NCI-H1417 treated with DMSO at 0.1 percent for 48 hours (cell line): Measurements from ENCODE around the gene TDRKH.
"Not testable (repeated sequence)": the region's sequence is repeated elsewhere in the genome, so short reads cannot be mapped to it uniquely, and the experiment has no call there.

Source experiments
- DNase-seq: peaks from one replicate; lab custom pipeline; 2025; lab: John Stamatoyannopoulos, UW

Gene TDRKH

DNA sequence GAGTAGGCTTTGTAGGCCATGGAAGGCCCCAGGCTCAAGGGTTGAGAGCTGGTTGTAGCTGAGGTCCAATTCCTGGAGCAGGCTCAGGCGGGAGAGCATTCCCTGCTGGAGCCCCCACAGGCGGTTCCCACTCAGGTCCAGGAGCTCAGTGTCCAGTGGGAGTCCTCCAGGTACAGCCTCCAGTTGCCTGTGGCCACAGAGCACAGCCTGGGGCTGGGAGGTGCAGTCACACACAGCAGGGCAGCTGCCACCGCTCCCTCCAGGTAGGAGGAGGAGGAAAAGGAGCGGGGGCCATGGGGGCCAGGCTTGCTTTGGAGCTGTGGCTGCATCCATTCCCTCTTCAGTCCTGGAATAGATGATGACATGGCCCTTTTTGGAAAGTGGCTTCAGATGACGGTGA, 12.1 kb upstream of the TDRKH start:
- DNase-seq = no peak

- no peak for DNase-seq
Measured at GRCh38 chr1:151801846-151802245, 11.5 kb upstream of the TDRKH start.

- no peak for DNase-seq
Measured at GRCh38 chr1:151801310-151801820, 11.1 kb upstream of the TDRKH start.

- DNase-seq = no peak
Measured at GRCh38 chr1:151800830-151801229, 10.5 kb upstream of the TDRKH start.

GRCh38 chr1:151799179-151800022, 9.1 kb upstream of the TDRKH start:
- DNase-seq = no peak

GRCh38 chr1:151798571-151798970, 8.3 kb upstream of the TDRKH start:
- no peak for DNase-seq

GRCh38 chr1:151790940-151791651, 796 bp upstream of the TDRKH start:
- no peak for DNase-seq

- DNase-seq = no peak
Measured at GRCh38 chr1:151787689-151788088, 2.6 kb downstream of the TDRKH start.

DNA sequence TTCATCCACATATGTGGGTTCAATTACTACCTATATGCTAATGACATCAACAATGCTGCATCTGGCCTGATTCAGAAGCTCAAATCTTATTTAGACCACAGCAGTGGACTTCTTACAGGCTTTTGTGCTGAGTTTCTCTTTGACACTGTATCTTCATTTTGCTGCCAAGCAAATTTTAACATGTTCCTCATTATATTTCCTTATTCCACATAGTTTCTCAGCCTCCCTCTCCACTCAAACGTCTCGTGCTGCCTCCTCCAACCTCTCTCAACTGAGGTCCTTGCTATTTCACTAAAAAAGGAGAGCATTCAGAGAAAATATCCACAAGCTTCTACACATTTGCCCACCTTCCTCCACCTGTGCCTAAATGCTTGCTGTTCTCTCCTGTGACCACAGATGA, 6.5 kb downstream of the TDRKH start:
- no peak for DNase-seq

GRCh38 chr1:151782741-151783140, 7.6 kb downstream of the TDRKH start:
- DNase-seq = no peak

GRCh38 chr1:151782026-151782425, 8.3 kb downstream of the TDRKH start:
- not testable (repeated sequence) for DNase-seq

DNA sequence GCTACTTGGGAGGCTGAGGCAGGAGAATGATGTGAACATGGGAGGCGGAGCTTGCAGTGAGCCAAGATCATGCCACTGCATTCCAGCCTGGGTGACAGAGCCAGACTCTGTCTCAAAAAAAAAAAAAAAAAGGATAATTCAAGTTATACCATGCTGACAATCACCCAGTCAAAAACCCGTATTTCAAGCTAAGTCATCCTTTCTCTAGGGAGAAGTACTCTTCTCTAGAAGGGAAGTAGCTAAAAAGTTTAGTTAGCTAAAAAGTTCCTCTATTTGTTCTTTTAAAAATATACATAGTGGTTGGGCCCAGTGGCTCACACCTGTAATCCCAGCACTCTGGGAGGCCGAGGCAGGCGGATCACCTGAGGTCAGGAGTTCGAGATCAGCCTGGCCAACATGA, 9.6 kb downstream of the TDRKH start:
- not testable (repeated sequence) for DNase-seq

GRCh38 chr1:151779852-151780251, 10.4 kb downstream of the TDRKH start:
- DNase-seq = no peak

DNA sequence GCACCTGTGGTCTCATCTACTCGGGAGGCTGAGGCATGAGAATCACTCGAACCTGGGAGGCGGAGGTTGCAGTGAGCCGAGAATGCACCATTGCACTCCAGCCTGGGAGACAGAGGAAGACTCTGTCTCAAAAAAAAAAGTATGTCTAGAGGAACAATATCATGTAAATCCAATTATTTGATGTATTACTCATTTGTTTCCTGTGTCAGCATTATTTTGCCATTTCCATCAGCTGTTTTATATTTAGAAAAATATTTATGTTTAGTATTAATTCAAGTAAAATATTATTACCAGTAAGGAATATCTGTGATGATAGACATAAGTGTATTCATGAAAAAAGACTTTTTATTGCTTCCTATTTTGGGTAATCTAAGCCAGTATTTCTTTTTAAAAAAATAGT, 13.0 kb downstream of the TDRKH start:
- no peak for DNase-seq

- no peak for DNase-seq
Measured at GRCh38 chr1:151776665-151777062, 13.6 kb downstream of the TDRKH start.

DNA sequence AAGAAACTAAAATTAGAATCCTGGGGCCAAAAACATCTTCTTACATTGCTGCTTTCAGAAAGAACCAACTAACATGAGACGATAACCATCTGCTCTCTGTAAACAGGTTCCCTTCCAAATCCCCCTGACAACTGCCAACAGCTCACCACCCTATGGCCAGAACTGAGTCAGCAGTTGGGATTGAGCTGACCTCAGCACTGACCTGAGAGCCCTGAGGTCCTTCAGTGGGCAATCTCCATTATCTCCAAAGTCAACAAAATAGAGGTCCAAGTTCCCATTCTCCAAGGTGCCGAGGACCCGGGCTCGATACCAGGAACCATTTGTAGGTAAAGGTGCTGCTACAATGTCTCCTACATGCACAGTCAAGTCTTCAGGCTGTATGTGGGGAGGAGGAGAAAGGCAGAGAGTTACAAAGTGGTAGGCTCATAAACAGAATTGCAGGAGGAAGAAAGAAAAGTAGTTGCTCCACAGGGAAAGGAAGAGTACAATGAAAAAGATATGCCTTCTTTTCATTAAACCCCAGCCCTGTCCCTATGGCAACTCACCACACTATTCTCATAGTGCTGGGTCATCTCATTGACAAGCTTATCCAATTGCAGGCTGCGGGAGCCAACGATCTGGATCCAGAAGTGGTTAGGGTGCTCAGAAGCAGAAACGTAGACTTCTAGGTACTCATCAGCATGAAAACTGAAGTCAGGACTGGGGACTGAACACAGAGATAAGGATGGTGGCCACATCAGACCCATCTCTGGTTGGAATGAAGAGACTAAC, 14.2 kb downstream of the TDRKH start:
- DNase-seq = no peak

DNA sequence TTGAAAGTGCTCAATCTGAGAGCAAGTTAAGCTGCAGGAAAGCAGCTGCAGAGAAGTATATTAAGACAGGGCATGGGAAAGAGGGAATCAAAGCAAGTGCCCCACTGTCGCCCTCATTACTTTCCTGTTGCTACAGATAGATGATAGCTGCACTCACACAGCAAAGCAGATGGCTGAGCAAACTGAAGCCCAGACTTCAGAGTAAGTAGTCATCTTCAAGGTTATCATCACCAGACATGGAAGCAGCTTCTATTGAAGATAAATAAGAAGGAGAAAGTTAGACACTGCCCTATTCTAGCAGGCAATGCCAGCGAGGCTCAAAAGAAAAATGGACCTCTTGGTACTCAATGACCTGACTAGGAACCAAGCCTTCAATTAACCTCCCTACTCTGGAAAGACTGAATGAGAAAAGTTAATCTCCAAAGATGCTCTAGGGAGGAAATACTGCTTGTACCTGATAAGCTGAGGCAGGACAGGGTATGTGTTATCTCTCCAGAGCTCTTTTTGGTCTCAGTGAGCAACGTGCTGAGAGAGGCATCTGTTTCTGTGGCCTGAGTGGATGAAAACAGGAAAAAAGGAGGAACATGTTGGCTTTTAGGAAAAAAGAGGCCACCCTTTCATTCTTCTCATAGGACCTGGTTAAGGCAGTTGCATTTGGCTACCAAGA, 15.9 kb downstream of the TDRKH start:
- DNase-seq = no peak

DNA sequence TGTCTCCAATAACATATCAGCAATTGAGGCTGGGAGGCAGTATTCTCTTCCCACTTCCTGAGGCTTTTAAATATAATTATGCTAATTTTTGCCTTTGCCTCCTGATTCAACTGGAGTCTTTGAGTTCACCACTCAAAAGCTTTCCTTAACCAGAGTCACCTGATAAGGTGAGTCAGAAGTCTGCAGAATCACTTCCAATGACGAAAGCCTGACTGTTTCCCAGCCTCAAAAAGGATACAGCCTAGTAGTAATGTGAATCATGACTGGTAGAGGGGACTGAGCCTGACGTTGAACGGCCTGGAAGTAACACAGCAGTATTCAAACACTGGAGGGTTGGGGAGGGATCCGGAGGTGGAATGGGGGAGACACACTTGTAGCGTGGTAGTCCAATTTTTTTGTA, 16.6 kb downstream of the TDRKH start:
- no peak for DNase-seq

- DNase-seq = not testable (repeated sequence)
Measured at GRCh38 chr1:151769270-151769669, 21.0 kb downstream of the TDRKH start.

DNA sequence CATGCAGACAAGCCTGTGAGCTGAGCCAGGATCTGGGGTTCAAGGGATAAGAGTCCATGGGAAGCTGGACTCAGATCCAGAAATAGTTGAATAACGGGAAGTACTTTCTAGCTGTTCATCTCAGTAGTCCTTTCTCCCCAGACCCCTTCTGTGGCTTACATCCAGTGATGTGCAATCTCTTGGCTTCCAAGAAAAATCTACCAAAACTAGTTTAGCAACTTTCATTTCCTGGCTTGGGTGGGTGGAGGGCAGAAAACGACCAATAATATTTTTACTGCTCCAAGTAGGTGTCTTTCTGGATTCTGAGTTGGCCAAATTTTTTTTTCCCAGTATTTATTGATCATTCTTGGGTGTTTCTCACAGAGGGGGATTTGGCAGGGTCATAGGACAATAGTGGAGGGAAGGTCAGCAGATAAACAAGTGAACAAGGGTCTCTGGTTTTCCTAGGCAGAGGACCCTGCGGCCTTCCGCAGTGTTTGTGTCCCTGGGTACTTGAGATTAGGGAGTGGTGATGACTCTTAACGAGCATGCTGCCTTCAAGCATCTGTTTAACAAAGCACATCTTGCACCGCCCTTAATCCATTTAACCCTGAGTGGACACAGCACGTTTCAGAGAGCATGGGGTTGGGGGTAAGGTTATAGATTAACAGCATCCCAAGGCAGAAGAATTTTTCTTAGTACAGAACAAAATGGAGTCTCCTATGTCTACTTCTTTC, 21.8 kb downstream of the TDRKH start:
- not testable (repeated sequence) for DNase-seq

DNA sequence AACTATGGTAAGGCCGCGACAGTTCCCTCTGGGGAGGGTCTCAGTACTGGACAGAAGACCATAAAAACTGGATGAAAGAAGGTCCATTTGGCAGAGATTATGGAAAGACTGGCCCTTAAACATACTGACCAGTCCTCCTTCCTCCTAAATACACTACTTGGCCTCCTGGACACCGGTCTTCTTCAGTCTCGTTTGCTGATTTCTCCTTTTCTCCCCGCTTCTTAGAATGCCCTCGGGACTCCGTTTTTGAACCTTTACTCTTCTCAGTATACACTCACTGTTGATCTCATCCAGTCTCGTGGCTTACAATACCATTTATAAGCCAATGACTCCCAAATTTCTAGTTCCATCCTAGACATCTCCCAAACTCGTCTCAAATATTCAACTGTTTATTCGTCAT, 26.3 kb downstream of the TDRKH start:
- no peak for DNase-seq
